ENCODE measurements around the gene KRT80. TPM values are rescaled to one million over a fixed set of nuclear protein-coding genes. Genes with fewer than 3 reads are reported as not detected.

Gene KRT80
- total and polyA plus RNA-seq, 10 donors = 0.03 to 0.37 (median 0.17) TPM; not detected in 7

DNA sequence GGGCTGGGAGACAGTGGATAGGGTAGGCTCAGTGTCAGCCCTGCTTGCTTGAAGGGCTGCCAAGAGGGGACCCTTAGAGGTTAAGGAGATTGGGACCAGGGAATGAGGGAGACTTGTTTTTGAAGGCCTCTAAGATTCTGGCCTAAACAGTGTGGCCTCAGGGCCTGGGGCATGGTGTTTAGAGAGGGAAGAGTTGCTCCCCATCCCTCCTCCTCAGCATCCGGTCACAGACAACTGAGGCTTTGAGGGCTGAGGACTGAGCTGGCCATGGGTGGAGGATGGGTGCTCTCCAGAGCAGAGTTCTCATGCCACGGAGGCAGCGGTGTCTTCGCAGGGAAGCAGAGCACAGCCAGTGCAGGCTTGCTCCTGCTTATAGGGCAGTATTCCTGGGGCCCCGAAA is 49.4 kb downstream of the KRT80 start:
- intact Hi-C loops (cut with DNase I; ENCODE audit: low total_unique reads) = no loop called here
- peaks cover 0 to 10% (median 0%) of the 10 kb centered on the region in 7 donors for H3K27me3 ChIP-seq (replicated peaks in 1 of 7)
- H3K36me3 ChIP-seq = no peaks in the 10 kb centered on the region
- WGBS, 5 donors = 73 to 93% (median 92%) methylated on average over 4 to 5 of the region's 5 CpGs
- TF ChIP-seq POLR2A (IDR thresholded peaks at IDR 0.05) (no peak), POLR2AphosphoS5 (IDR thresholded peaks at IDR 0.05) (no peak)
- TF ChIP-seq, protein P1, sequence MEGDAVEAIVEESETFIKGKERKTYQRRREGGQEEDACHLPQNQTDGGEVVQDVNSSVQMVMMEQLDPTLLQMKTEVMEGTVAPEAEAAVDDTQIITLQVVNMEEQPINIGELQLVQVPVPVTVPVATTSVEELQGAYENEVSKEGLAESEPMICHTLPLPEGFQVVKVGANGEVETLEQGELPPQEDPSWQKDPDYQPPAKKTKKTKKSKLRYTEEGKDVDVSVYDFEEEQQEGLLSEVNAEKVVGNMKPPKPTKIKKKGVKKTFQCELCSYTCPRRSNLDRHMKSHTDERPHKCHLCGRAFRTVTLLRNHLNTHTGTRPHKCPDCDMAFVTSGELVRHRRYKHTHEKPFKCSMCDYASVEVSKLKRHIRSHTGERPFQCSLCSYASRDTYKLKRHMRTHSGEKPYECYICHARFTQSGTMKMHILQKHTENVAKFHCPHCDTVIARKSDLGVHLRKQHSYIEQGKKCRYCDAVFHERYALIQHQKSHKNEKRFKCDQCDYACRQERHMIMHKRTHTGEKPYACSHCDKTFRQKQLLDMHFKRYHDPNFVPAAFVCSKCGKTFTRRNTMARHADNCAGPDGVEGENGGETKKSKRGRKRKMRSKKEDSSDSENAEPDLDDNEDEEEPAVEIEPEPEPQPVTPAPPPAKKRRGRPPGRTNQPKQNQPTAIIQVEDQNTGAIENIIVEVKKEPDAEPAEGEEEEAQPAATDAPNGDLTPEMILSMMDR (IDR thresholded peaks at IDR 0.05 in 8 of 11, conservative IDR thresholded peaks at IDR 0.05 in 3 of 11) = no peak
- no peak for DNase-seq
- H3K27ac ChIP-seq = no peak overlapping the region
- H3K4me3 ChIP-seq = no peak overlapping the region
- H3K9me3 ChIP-seq = no peaks in the 10 kb centered on the region
- H3K4me1 ChIP-seq = peaks cover 0 to under 1% (median 0%) of the 10 kb centered on the region in 6 donors

DNA sequence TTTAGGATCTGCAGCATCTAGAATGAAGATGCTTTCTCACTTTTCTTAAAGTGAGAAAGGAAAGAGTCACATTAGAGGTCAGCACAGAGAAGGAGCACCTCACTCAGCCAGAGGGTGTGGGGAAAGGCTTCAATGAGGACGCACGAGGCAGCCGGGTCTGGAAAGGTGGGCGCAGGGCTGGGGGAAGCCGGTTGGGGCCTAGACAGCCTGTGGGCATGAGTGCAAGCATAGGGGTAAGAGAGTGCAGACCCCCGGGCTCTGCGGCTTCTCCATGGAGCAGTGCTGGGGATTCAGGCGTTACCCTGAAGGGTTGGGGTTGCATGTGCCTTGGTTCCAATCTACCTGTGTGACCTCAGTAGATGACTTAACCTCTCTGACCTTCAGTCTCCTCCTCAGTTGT is 49.9 kb downstream of the KRT80 start:
- WGBS, 5 donors = 85 to 95% (median 86%) methylated on average over 8 of the region's 8 CpGs
- Histone ChIP-seq H3K27me3 (replicated peaks in 1 of 7) (peaks cover 0 to 10% (median 0%) of the 10 kb centered on the region in 7 donors), H3K27ac (no peak overlapping the region), H3K4me3 (no peak overlapping the region), H3K9me3 (no peaks in the 10 kb centered on the region), H3K4me1 (no peaks in the 10 kb centered on the region), H3K36me3 (no peaks in the 10 kb centered on the region)
- no peak for TF ChIP-seq POLR2A (IDR thresholded peaks at IDR 0.05)
- TF ChIP-seq, protein P1 (IDR thresholded peaks at IDR 0.05 in 8 of 11, conservative IDR thresholded peaks at IDR 0.05 in 3 of 11) = no peak
- no peak for TF ChIP-seq POLR2AphosphoS5 (IDR thresholded peaks at IDR 0.05)
- intact Hi-C loops (cut with DNase I; ENCODE audit: low total_unique reads) = no loop called here
- no peak for DNase-seq

DNA sequence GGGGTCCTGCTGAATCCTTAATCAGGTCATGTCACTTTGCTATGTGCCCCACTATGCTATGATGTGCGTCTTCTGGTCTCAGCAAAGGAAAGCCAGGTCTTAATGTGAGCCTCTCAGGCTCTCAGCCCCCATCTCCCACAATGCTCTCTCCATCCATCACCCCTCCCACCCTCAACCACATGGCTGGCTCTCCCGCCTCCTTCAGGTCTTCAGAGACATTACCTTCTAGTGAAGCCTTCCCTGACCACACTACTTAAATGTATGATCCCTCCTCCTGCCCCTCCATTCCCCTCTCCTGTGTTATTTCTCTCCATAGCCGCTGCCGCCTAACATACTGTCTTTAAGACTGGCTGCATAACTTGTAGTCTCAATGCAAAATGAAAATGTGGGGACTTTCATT is 50.5 kb downstream of the KRT80 start:
- no peak overlapping the region for H3K4me3 ChIP-seq
- DNase-seq = no peak
- WGBS, 5 donors = 88 to 93% (median 91%) methylated on average over 4 of the region's 4 CpGs
- H3K4me1 ChIP-seq = no peaks in the 10 kb centered on the region
- no peak overlapping the region for H3K27ac ChIP-seq
- intact Hi-C loops (cut with DNase I; ENCODE audit: low total_unique reads) = no loop called here
- TF ChIP-seq, protein P1 (IDR thresholded peaks at IDR 0.05 in 8 of 11, conservative IDR thresholded peaks at IDR 0.05 in 3 of 11) = no peak
- TF ChIP-seq POLR2AphosphoS5 (IDR thresholded peaks at IDR 0.05) (no peak), POLR2A (IDR thresholded peaks at IDR 0.05) (no peak)
- peaks cover 0 to 10% (median 0%) of the 10 kb centered on the region in 7 donors for H3K27me3 ChIP-seq (replicated peaks in 1 of 7)
- no peaks in the 10 kb centered on the region for H3K36me3 ChIP-seq
- no peaks in the 10 kb centered on the region for H3K9me3 ChIP-seq

DNA sequence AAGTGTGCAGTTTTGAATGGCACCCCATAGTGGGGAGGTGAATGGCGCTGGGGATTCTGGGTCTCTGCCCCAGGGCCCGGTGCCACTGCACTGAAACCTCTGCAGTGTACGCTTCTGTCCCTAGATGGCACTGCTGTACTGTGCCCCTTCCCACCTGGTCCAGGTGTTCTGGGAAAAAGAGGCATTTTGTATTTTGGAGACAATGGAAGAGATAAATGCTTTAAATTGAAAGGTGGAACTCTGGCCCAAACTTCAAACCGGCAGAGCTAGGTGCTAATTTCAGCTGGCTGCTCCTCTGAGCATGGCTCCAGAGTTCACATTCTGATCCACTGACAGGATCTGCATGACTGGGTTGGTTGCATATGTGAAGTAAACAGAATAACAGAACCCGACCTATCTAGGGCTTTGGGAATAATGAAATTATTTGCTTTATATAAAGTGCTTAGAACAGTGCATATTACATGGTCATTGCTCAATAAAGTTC is 52.2 kb downstream of the KRT80 start:
- intact Hi-C loops (cut with DNase I; ENCODE audit: low total_unique reads) = no loop called here
- no peak overlapping the region for H3K27ac ChIP-seq
- TF ChIP-seq POLR2A (IDR thresholded peaks at IDR 0.05) = no peak
- TF ChIP-seq, protein P1 (IDR thresholded peaks at IDR 0.05 in 8 of 11, conservative IDR thresholded peaks at IDR 0.05 in 3 of 11) = peak in 8 of 11 experiments; percentile 18 to 61 (median 50)
- 33 to 36% (median 34%) methylated on average over 5 of the region's 5 CpGs for WGBS, 5 donors
- no peaks in the 10 kb centered on the region for H3K9me3 ChIP-seq
- no peak overlapping the region for H3K4me3 ChIP-seq
- H3K36me3 ChIP-seq = no peaks in the 10 kb centered on the region
- peaks cover 0 to 10% (median 0%) of the 10 kb centered on the region in 7 donors for H3K27me3 ChIP-seq (replicated peaks in 1 of 7)
- H3K4me1 ChIP-seq = no peaks in the 10 kb centered on the region
- peak; percentile 64 for DNase-seq

All from spleen (tissue), 11 donors.